ENCODE results near the gene FGD2.

- TF ChIP-seq, protein P1, sequence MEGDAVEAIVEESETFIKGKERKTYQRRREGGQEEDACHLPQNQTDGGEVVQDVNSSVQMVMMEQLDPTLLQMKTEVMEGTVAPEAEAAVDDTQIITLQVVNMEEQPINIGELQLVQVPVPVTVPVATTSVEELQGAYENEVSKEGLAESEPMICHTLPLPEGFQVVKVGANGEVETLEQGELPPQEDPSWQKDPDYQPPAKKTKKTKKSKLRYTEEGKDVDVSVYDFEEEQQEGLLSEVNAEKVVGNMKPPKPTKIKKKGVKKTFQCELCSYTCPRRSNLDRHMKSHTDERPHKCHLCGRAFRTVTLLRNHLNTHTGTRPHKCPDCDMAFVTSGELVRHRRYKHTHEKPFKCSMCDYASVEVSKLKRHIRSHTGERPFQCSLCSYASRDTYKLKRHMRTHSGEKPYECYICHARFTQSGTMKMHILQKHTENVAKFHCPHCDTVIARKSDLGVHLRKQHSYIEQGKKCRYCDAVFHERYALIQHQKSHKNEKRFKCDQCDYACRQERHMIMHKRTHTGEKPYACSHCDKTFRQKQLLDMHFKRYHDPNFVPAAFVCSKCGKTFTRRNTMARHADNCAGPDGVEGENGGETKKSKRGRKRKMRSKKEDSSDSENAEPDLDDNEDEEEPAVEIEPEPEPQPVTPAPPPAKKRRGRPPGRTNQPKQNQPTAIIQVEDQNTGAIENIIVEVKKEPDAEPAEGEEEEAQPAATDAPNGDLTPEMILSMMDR (IDR thresholded peaks at IDR 0.05) = no peak
- TF ChIP-seq POLR2A (IDR thresholded peaks at IDR 0.05) = no peak
These were observed 51.1 kb downstream of the FGD2 start for GRCh38 chr6:37056439-37057127.
